ENCODE results near the gene IL1RAPL1. TPM values are rescaled to one million over a fixed set of nuclear protein-coding genes. Genes with fewer than 3 reads are reported as not detected.

IL1RAPL1 gene
- total RNA-seq, 4 donors from 2014 or later, result 0.78 TPM; not detected in 3

- Histone ChIP-seq H3K4me1 (no peaks in the 10 kb centered on the region), H3K36me3 (no peaks in the 10 kb centered on the region), H3K27ac (no peak overlapping the region), H3K27me3 (no peaks in the 10 kb centered on the region), H3K4me3 (replicated peaks in 1 of 3) (no peak overlapping the region), H3K9me3 (no peaks in the 10 kb centered on the region)
- DNase-seq, result no peak
- no peak for TF ChIP-seq POLR2A (IDR thresholded peaks at IDR 0.05)
- TF ChIP-seq, protein P1, sequence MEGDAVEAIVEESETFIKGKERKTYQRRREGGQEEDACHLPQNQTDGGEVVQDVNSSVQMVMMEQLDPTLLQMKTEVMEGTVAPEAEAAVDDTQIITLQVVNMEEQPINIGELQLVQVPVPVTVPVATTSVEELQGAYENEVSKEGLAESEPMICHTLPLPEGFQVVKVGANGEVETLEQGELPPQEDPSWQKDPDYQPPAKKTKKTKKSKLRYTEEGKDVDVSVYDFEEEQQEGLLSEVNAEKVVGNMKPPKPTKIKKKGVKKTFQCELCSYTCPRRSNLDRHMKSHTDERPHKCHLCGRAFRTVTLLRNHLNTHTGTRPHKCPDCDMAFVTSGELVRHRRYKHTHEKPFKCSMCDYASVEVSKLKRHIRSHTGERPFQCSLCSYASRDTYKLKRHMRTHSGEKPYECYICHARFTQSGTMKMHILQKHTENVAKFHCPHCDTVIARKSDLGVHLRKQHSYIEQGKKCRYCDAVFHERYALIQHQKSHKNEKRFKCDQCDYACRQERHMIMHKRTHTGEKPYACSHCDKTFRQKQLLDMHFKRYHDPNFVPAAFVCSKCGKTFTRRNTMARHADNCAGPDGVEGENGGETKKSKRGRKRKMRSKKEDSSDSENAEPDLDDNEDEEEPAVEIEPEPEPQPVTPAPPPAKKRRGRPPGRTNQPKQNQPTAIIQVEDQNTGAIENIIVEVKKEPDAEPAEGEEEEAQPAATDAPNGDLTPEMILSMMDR (IDR thresholded peaks at IDR 0.05), result no peak
- intact Hi-C loops (cut with DNase I), result no loop called here
Measured at GRCh38 chrX:29834764-29835163, 1247.5 kb downstream of the IL1RAPL1 start.

- no peak for DNase-seq
- H3K27ac ChIP-seq, result no peak overlapping the region
- no peaks in the 10 kb centered on the region for H3K9me3 ChIP-seq
- 54 to 68% methylated on average over 3 of the region's 3 CpGs for WGBS, 2 donors
- no peak overlapping the region for H3K4me3 ChIP-seq (replicated peaks in 1 of 3)
- TF ChIP-seq POLR2A (IDR thresholded peaks at IDR 0.05), result no peak
- TF ChIP-seq, protein P1 (IDR thresholded peaks at IDR 0.05), result no peak
- intact Hi-C loops (cut with DNase I), result no loop called here
- no peaks in the 10 kb centered on the region for H3K27me3 ChIP-seq
- H3K36me3 ChIP-seq, result no peaks in the 10 kb centered on the region
- H3K4me1 ChIP-seq, result no peaks in the 10 kb centered on the region
Measured at GRCh38 chrX:29841750-29842149, 1254.5 kb downstream of the IL1RAPL1 start.

DNA sequence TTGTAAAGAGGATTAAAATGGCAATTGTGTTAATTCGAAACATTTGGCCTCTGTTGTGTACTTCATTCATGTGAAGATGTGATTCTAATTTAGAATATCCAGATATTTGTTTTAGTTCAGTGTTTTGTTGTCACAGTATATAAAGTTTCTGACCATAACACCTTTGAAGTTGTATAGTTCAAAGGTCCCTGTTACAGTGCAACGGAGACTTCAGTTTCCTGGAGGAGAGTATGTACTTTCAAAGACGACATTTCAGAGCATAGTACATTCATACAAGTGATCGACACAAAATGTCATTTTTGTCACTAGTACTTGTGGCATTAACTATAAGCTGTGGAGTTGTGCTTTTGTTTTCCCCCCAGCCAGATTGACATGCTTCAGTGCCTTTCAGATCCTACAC lies 1255.3 kb downstream of the IL1RAPL1 start:
- Histone ChIP-seq H3K27ac (no peak overlapping the region), H3K36me3 (no peaks in the 10 kb centered on the region), H3K4me3 (replicated peaks in 1 of 3) (no peak overlapping the region), H3K9me3 (no peaks in the 10 kb centered on the region), H3K27me3 (no peaks in the 10 kb centered on the region), H3K4me1 (no peaks in the 10 kb centered on the region)
- 78 to 89% methylated on average over 4 of the region's 4 CpGs for WGBS, 2 donors
- TF ChIP-seq, protein P1 (IDR thresholded peaks at IDR 0.05), result no peak
- no peak for TF ChIP-seq POLR2A (IDR thresholded peaks at IDR 0.05)
- DNase-seq, result no peak
- intact Hi-C loops (cut with DNase I), result no loop called here

DNA sequence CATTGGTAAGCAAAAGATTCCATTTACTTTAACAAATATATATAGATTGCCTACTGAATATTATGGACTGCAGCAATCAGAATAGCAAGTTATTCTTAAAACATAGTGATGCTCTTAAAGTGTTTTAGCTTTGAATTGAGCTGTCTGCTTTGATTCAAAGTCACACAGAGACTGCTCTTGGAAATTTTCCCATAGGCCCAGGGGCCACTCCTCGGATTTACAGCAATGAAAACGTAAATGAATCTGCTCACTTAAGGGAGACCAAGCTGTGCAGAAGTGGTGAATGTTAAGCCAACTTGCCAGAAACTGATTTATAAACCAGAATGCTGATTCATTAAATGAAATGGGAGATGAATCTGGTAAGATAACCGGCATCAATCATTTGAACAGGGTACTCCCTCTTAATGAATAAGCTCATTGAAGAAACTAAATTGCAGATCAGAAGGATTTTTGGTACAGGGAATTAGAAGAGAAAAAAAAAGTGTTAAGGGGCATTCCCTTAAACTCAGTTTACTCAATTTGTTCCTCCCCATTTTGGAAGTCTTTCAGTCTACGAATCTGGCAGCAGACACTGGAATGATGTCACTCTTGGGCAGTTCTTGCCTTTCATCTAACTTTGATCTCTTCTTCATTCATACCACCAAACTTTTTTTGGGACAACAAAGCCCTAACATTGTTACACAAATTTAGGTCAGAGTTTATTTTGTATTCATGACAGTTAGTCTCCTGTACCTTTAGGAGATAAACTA lies 1264.8 kb downstream of the IL1RAPL1 start:
- H3K27me3 ChIP-seq, result no peaks in the 10 kb centered on the region
- WGBS, 2 donors, result 50 to 55% methylated on average over 4 of the region's 4 CpGs
- DNase-seq, result no peak

DNA sequence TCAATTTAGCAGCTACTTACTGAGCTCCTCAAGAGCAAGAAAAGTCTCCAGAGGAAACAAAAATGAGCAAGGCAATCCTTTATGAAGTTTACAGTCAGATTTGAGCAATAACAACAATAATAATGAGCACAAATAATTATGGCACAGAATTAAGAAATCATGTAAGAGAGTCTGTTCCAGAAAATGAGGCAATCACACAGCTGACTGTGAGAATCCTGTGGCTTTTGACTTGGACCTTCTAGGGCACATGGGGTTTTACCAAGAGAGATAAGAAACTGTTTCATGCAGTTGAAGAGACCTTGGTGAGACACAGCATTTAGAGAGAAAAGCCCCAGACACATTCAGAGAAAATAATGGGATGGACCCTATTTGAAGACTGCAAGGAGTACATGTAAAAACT lies 1265.5 kb downstream of the IL1RAPL1 start:
- no peak for DNase-seq
- Histone ChIP-seq H3K27me3 (no peaks in the 10 kb centered on the region), H3K27ac (no peak overlapping the region), H3K4me1 (no peaks in the 10 kb centered on the region), H3K36me3 (no peaks in the 10 kb centered on the region), H3K9me3 (no peaks in the 10 kb centered on the region), H3K4me3 (replicated peaks in 1 of 3) (no peak overlapping the region)
- TF ChIP-seq POLR2A (IDR thresholded peaks at IDR 0.05), result no peak
- TF ChIP-seq, protein P1 (IDR thresholded peaks at IDR 0.05), result no peak
- intact Hi-C loops (cut with DNase I), result no loop called here

More for the DNA sequence above, 1264.8 kb downstream of the IL1RAPL1 start:
- intact Hi-C loops (cut with DNase I), result no loop called here
- Histone ChIP-seq H3K27ac (no peak overlapping the region), H3K4me1 (no peaks in the 10 kb centered on the region), H3K4me3 (replicated peaks in 1 of 3) (no peak overlapping the region), H3K36me3 (no peaks in the 10 kb centered on the region), H3K9me3 (no peaks in the 10 kb centered on the region)
- TF ChIP-seq, protein P1 (IDR thresholded peaks at IDR 0.05), result no peak
- no peak for TF ChIP-seq POLR2A (IDR thresholded peaks at IDR 0.05)

Measured in thyroid gland (tissue), 4 donors.